Fibroblast of the aortic adventitia (primary cell): ENCODE measurements around the gene PHTF2. TPM values are rescaled to one million over a fixed set of nuclear protein-coding genes. Genes with fewer than 3 reads are reported as not detected.

Experiments
- DNase-seq: peaks from one replicate; pipeline ENCODE4 v3.0.0-alpha.2; 2010; ENCODE audit warnings: low read depth
- H3K4me3 ChIP-seq: 2 replicates; pipeline ENCODE4 v1.5.1; 2011; ENCODE audit warnings: low read depth, mild to moderate bottlenecking, control low read depth, low read length, moderate library complexity
- CTCF ChIP-seq: IDR thresholded peaks from 2 replicates; pipeline ENCODE4 v1.5.1; 2011; ENCODE audit warnings: mild to moderate bottlenecking, low read length, control low read depth, inconsistent platforms; ENCODE audit not compliant: insufficient read depth
- total RNA-seq: library from RNA; depleted of rRNA; stranded (reverse); fragments of >200 nt; gene quantifications from 2 replicates; pipeline ENCODE4 v1.2.3, GENCODE V29; 2012; ENCODE audit warnings: low replicate concordance

PHTF2 gene
- total RNA-seq, 1 donor: 47.5 TPM

GRCh38 chr7:77895905-77896304 is 97.3 kb downstream of the PHTF2 start:
- DNase-seq: no peak
- no peak overlapping the region for H3K4me3 ChIP-seq
- no peak for TF ChIP-seq CTCF

- no peak overlapping the region for H3K4me3 ChIP-seq
- no peak for TF ChIP-seq CTCF
- no peak for DNase-seq
These were observed 98.5 kb downstream of the PHTF2 start for GRCh38 chr7:77897004-77897547.

GRCh38 chr7:77899516-77899915 is 100.9 kb downstream of the PHTF2 start:
- DNase-seq: no peak
- no peak overlapping the region for H3K4me3 ChIP-seq
- no peak for TF ChIP-seq CTCF

GRCh38 chr7:77903597-77903996 is 105.0 kb downstream of the PHTF2 start:
- no peak overlapping the region for H3K4me3 ChIP-seq
- peak; percentile 18 for TF ChIP-seq CTCF
- DNase-seq: peak; percentile 15

- no peak for TF ChIP-seq CTCF
- H3K4me3 ChIP-seq: no peak overlapping the region
- peak; percentile 8 for DNase-seq
These were observed 105.7 kb downstream of the PHTF2 start for GRCh38 chr7:77904252-77904651.

- DNase-seq: no peak
- no peak overlapping the region for H3K4me3 ChIP-seq
- no peak for TF ChIP-seq CTCF
These were observed 108.7 kb downstream of the PHTF2 start for GRCh38 chr7:77907281-77907680.

GRCh38 chr7:77908664-77909063 is 110.1 kb downstream of the PHTF2 start:
- TF ChIP-seq CTCF: no peak
- DNase-seq: no peak
- H3K4me3 ChIP-seq: no peak overlapping the region
